ENCODE results near the gene RTL3.
"Not testable (repeated sequence)": the region's sequence is repeated elsewhere in the genome, so short reads cannot be mapped to it uniquely, and the experiment has no call there.

The RTL3 gene, protein sequence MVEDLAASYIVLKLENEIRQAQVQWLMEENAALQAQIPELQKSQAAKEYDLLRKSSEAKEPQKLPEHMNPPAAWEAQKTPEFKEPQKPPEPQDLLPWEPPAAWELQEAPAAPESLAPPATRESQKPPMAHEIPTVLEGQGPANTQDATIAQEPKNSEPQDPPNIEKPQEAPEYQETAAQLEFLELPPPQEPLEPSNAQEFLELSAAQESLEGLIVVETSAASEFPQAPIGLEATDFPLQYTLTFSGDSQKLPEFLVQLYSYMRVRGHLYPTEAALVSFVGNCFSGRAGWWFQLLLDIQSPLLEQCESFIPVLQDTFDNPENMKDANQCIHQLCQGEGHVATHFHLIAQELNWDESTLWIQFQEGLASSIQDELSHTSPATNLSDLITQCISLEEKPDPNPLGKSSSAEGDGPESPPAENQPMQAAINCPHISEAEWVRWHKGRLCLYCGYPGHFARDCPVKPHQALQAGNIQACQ

DNA sequence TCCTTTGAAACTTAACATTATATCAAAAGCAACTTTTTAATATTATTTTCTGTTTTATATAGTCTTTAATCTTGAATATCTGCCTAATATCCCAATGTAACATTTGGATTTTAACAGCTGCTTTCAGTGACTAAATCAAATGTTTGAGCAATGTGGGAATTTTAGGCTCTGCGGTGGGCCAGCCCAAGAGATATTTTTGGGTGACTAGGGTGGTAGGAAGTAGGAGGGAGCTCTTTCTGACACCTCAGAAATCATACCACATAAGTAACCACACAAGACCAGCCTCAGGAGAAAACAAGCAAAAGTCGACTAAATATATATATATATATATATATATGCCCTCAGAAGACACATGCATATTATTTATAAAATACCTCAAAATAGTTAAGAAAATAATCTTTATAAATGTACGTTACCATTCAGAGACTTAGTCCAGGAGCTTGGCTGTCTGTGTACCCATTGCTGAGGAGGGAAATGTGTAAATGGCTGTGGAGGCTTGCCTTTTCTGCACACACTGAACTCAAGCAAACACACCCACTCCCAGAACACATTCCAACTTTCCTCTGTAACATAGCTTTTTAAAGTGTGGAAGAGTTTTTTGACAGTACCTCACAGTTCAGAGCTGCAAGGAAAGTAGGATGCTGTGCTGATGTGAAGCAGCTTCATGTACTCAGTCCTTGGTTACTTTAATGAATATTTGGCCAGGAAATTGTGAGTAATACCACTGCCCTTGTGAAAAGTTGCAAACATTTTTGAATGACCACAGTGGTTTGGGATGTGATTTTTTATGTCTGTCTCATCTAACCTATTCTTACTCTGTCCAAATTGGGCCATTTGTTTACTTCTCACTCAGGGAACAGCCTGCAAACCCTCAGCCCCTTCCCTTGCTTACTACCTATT lies at the start of gene RTL3:
Gene RTL3 (minus strand): TSS at position 484 of the 900 bp plus-strand sequence. CDS start 908 bp downstream, outside the sequence.
- DNase-seq = no peak

DNA sequence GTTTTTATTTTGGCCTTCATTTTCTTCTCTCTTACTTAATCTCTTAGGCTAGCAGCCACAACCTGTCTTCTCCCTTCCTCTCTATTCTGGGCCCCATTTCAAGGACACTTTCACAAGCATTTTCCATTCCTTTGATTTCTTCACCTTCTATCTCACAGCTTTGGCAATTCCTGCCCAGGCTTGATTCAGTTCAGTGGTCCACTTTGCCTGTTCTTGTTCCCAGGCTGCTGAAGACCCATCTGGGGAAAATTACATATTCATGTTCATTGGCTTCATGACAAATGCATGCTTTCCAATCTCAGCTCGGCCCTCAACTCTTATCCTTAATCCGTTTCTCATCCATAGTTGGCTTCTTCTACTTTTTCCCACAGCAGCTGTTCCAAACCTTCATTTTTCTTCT lies 49.7 kb upstream of the RTL3 start:
- no peak for DNase-seq

DNA sequence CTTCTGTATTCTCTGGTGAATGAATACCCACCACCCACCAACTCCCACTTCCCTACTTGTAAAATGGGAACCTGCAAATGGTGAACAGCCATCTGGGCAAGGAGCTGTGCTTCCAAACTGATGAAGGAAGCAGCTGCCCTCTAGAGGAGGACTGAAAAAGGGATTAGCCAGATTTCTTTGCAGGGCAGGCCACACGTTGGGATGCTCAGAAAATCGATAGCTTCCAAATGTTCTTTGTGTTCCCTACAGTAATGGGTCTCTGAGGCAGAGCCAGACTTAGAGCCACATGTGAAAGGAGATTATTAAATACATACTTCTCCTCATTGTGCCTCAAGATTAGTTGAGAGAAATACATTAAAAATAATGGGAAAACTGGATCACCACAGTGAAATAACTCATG lies 49.1 kb upstream of the RTL3 start:
- no peak for DNase-seq

DNA sequence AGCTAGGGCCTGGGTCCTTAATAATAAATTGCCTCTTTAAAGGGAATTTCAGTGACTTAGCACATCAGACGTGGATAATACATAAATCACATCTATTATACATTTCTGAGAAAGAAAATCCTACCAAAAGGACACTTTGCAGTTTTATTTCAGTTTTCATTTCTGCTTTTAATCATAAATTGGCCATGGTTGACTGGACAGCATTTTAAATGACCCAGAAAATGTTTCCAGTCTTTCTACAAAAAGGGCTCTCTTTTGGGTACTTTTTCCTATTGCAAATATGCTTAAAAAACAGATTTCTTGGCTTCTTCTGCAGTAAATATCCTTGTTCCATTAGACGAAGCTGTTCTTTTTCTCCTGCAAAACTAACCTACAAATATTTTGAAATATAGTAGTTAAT lies 46.9 kb upstream of the RTL3 start:
- no peak for DNase-seq

DNA sequence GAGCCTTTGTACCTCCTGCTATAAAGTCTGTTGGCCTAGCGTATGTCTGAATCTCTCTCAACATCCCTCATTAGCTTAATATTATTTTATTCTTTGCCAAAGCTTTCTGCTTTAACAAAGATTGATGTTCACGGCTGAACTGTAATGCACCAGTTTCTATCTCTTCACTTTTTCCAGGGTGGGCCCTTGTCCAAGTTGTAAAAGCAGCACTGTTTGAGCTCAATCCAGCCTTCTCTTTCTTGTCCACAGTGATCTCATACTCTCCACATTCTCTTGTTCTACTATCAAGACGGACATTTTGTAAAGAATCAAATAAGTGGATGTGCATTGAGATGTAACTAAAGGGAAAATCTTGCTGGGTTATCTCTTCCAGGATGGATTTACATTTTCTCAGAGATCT lies 34.4 kb upstream of the RTL3 start:
- DNase-seq = no peak

DNA sequence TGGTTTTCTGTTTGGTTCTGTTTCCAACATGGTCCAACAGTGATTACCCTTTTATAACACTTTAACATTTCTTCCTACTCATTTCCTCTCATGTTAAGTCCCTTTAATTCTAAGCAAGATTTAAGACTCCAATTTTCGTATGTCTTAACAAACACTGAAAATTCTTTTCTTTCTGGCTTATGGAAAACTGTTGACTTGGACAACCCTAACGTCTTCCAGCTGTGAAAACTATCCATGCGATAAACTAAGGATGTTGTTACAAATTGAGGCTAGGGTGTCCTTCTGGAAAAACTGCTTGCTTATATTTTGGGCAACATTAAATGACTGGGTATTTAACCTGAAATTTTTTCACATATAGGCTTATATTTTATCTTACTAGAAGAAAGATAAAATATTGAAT lies 33.9 kb upstream of the RTL3 start:
- no peak for DNase-seq

DNA sequence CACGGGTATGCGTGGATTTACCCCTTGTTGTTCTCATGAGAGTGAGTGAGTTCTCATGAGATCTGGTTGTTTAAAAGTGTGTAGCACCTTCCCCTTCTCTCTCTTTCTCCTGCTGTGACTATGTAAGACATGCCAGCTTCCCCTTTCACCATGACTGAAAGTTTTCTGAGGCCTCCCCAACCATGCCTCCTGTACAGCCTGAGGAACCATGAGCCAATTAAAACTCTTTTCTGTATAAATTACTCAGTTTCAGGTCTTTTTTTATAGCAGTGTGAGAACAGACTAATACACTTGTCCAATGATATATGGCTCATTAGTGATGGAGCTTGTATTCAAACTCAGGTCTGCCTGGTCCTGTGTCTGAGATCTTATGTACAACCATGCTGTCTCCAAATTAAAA lies 28.5 kb upstream of the RTL3 start:
- DNase-seq = no peak

DNA sequence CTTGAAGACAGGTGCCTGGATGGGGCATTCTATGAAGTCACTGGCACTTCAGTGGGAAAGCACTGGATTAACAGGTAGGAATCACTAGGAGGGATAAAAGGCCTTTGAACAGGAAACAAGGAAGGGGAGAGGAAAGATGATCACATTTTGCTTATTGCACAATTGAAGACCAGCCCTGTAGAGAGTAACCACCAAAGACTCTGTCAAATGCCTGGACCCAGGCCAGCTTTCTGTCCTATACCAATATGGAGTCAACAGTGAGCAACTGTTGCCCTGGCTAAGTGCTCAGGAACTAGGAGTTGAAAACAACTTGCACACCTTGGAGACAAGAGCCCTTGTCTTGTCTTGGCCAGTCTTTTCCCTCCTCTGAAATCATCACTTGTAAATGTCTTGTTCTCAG lies 14.1 kb upstream of the RTL3 start:
- no peak for DNase-seq

DNA sequence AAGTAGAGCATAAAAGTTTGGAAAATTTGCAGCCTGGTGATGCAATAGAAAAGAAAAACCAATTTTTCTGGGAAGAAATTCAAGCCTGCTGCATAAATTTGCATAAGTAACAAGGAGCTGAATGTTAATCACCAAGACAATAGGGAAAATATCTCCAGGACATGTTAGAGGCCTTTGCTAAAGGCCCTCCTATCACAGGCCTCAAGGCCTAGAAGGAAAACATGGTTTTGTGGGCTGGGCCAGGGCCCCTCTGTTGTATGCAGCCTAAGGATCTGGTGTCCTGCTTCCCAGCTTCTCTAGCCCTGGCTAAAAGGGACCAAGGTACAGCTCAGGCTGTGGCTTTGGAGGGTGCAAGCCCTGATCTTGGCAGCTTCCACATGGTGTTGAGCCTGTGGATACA lies 6.2 kb upstream of the RTL3 start:
- DNase-seq = no peak

DNA sequence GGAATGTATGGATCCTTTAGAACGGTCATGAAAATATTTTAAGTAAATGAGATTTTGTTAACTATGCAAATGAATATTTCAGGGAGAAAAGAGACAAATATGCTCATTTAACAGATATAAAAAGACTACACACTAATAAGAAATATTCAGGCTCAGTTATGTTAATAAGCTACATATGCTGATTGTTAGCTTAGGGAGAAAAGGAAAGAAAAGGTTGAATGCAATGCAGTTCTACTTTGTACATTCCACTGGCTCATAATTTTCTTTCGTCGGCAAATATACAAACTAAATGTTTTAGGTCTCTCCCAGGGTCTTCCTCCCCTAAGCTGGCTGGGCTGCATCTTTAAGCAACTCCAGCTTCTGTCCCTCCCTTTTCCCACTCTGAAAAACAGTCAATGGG lies 2.7 kb upstream of the RTL3 start:
- DNase-seq = no peak

DNA sequence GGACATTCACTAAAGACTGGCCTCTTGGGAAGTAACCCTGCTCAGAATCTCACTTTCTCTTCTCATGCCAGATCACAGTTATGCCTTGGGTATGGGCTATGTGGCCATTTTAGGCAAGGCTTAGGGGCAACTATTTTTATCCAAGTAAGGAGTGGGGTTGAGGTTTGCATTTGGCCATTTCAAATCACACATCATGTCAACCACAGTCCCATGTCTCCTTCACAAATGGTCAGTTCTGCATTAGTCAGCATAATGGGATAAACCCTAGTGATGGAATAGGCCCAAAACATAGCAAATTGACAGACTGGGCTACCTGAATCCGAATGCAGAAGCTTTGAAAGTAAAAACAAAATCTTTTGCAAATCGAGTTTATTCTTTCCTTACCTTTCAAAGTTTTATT lies 827 bp upstream of the RTL3 start:
- DNase-seq = no peak

DNA sequence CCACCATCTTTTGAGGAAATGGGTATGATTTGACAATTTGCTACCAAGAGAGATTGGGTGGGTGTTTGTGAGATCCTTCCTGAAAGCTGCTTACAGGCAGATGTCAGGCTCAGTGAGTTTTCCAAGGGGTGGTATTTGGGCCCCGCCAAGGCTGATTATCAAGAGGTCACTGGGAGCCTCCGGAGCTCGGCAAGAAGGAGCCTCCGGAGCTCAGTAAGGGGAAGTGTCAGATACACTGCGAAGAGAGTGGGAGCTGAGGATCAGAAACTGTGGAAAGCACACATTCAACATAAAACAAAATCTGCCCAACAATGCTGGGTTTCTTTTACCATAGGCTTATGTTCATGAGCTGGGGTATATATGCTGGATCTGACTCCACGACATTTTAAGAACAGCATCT lies 714 bp downstream of the RTL3 start:
- no peak for DNase-seq

DNA sequence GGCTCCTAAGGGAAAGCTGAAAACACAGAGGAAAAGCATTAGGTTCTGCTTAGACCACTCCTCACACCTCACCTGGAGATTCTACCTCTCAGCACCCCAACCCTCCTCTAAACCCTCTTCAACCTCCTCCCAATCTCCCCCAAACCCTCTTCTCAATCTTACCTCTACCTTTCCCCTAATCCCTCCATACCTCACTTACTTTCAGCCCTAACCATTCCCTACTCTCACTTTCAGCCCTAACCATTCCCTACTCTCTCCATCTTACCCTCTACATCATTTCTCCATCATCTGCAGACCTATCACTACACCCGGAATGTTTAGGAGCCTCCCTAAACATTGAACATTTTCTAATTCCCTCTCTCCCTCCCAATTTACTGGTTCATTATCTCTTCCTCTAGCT lies 3.5 kb downstream of the RTL3 start:
- DNase-seq = no peak

DNA sequence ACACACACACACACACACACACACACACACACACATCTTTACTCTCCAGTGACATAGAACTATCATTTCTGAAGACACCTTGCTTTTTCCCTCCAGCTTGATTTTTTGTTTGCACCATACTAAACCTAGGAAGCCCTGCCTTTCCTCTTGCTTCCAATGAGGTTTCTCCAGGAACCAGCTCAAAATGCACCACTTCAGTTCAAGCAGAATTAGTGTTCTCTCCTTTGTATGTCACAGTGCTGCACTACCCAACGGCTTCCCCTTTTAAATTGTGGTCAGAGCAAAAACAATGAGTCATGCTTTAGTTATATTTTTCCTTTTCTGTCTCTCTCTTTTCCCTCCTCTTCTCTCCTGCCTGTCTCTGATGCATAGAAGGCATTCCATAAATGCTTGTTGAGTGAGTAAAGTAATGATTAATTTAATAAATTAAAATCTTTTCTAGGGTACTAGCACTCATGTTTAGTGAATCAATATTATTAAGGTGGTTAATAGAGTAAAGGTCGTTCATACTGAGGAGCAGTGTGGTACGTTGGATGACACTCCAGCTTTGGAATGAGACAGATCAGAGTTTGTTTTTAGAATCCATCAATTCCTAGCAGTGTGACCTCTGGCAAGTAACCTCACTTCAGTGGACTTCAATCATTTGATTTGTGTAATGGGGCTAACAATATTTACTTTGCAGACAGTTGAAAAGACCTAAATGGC lies 5.9 kb downstream of the RTL3 start:
- no peak for DNase-seq

DNA sequence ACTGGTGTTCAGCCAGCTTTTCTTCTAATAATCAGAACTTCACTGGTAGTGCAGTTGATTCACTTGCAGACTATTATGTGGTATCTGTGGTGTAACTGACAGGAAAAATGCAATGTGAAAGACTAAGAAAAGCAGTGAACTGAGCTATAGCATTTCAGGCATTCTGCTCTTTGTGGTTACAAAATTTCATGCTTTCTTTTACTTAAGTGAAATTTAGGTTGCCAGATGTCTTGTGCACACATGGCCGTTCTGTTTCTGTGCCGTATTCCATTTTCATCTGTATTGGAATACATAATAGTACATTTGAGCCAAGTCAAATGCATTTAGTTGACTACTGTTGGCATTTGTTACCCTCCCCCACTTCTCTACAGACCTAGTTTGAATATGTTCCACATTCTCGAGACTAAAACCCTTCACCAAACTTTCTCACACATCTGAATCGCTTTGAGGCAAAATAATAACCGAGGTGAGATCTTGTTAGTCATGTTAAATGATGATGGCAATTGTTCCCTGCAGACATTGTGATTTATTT lies 8.2 kb downstream of the RTL3 start:
- DNase-seq = no peak

DNA sequence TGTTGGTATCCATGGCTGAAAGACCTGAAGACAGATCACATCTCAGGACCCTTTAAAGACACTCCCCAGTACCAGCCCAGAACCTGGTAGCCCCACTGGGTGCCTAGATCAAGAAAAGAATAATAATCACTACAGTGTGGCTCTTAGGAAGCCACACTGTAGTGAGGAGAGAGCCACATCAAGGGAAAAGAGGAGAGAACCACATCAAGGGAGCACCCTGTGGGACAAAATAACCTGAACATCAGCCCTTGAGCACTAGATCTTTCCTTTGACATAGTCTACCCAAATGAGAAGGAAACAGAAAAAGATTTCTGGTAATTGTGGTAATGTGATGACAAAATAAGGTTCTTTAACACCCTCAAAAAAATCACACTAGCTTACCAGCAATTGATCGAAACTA lies 15.3 kb downstream of the RTL3 start:
- no peak for DNase-seq

DNA sequence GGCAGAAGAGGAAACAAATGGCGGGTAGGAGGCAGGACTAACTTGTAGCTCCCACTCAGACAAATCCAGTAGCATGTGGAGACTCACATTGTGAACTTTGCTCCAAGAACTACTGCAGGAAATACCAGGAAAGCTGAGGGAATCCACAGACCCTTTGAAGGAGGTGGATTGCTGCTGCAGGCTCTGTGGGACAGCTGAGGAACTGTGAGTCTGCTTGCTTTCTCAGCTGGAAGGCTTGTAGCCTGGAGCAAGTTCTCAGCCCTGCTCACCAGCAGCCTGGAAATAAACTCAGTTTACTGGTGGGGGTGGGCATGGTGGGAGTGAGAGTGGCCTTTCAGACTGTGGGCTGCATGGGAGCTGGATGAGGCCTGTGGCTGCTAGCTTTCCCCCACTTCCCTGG lies 16.0 kb downstream of the RTL3 start:
- no peak for DNase-seq

DNA sequence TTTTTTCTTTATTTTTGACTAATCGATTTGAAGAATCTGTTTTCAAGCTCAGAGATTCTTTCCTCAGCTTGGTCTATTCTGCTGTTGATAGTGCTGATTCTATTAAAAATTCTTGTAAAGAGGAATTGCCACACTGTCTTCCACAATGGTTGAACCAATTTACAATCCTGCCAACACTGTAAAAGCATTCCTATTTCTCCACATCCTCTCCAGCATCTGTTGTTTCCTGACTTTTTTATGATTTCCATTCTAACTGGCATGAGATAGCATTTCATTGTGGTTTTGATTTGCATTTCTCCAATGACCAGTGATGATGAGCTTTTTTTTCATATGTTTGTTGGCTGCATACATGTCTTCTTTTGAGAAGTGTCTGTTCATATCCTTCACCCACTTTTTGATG lies 23.0 kb downstream of the RTL3 start:
- DNase-seq = not testable (repeated sequence)

DNA sequence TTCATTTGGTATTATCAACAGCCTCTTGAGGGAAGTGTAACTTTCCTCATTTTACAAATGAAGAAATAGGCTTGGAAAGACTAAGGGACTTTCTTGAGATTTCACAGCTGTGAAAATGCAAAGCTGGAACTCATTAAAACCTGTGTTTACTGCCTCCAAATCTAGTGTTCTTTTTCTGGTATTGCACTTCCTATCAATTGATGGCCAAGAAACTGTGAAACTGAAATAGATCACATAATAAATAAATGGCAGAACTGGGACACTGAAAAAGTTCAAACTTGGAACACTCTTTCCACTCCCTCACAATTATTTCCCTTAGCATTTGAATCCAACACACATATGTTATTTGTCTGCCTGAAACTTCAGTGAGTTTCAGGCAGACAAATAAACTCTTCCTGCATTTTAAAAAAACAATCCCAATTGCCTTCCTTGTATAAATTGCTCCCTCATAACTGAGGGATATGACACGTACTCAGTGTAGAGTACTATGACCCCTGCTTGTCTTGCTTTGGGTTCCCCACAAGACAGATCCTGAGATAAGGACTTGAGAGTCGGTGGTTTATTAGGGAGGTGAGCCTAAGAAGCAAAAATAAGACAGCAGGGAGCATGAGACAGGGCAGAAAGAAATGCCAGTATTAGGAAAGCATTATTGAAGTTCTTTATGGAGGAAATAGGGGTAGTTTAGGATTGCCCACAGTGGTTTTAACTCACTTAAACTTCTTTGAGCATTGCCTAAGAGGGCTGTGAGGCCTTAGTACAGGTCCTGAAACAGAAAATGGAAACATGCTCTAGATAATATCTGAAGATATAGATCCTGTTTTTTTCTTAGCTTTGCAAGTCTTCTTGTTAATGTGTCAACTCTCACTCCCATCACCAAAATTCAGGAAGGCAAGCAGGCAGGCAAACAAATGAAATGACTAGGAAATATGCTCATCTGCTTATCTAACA lies 33.9 kb downstream of the RTL3 start:
- DNase-seq = no peak

DNA sequence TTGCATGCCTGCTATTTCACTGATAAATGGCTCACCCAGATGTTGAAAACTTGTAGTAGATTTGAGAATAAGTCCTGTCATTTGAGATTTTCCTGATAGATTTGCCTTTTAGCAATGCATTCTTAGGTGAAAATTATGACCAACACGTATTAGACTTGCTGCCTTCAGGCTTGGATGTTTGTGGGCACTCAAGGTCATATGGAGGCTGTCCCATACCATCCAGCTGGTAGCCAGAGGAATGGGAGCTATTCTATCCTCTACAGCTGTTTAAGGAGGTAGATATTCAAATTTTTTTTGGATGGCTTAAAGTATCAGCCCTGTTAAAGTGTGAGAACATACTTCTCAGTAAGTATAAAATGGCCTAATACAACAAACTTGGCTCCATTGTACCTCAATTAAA lies 34.7 kb downstream of the RTL3 start:
- DNase-seq = no peak

DNA sequence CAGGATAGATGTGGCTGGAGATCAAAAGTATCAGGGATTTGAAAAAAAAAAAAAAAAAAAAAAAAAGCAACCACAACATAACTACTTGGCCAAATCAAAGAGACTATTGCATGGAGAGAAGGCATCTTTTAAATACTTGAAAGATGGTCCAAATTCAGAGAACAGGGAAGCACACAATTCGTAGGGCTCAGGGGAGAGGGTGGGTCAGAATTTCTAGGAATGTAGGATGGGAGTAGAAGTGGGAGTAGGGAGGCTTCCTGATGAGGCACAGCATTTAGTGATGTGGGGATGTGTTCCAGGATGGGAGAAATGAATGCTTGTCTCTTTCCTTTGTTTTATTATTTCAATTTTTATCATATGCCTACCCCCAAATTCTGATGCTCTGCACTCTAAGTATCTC lies 36.3 kb downstream of the RTL3 start:
- no peak for DNase-seq

DNA sequence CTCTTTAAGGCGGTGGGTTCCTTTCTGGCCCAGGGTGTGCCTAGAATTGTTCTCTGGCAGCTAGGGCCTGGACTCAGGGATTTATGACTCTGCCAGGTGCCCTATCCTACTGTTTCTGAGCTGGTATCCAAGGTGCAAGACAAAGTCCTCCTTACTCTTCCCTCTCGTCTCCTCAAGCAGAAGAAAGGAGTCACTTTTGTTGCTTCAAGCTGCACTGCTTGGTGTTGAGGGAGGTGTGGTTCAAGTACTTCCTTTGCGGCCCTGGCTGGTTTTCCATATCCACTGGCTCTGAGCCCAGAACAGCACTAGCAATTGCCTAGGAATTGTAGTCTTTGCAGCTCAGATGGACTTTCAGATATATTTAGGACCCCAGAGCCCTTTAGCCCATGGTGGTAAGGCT lies 39.3 kb downstream of the RTL3 start:
- DNase-seq = no peak
